ENCODE results near the gene DERL2.

DNA sequence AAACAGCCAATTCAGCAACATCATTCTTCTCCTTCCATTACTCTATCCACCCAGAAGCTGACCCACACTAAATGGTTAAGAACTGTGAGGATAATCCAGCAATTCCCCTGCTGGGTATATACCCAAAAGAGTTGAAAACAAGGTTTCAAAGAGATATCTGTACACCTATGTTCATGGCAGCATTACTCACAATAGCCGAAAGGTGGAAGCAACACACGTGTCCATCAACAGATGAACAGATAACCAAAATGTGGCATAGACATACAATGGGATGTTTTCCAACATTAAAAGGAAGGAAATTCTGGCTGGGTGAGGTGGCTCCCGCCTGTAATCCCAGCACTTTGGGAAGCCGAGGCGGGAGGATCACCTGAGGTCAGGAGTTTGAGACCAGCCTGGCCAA lies 20.3 kb upstream of the DERL2 start:
- TF ChIP-seq, protein P1, sequence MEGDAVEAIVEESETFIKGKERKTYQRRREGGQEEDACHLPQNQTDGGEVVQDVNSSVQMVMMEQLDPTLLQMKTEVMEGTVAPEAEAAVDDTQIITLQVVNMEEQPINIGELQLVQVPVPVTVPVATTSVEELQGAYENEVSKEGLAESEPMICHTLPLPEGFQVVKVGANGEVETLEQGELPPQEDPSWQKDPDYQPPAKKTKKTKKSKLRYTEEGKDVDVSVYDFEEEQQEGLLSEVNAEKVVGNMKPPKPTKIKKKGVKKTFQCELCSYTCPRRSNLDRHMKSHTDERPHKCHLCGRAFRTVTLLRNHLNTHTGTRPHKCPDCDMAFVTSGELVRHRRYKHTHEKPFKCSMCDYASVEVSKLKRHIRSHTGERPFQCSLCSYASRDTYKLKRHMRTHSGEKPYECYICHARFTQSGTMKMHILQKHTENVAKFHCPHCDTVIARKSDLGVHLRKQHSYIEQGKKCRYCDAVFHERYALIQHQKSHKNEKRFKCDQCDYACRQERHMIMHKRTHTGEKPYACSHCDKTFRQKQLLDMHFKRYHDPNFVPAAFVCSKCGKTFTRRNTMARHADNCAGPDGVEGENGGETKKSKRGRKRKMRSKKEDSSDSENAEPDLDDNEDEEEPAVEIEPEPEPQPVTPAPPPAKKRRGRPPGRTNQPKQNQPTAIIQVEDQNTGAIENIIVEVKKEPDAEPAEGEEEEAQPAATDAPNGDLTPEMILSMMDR (conservative IDR thresholded peaks at IDR 0.05; ENCODE audit: low read length): no peak
- no peak for TF ChIP-seq EZH2phosphoT487 (IDR thresholded peaks at IDR 0.05; ENCODE audit: borderline replicate concordance, low read depth, low read length)

All from OCI-LY7 (cell line).